WTC11 (cell line): ENCODE measurements around the gene NEB. TPM values are rescaled to one million over a fixed set of nuclear protein-coding genes. Genes with fewer than 3 reads are reported as not detected.

Experiments used
- ATAC-seq: fragments of 200-7000 bp; cut with Tn5 transposase; 2 replicates; pipeline ENCODE4 v1.10.0; 2021; ENCODE audit warnings: mild to moderate bottlenecking, moderate library complexity
- CTCF ChIA-PET: fragments of 300-600 bp; sonication (Branson Sonifier 250); formaldehyde crosslinking; loops from one replicate; lab custom pipeline; 2021; ENCODE audit warnings: antibody characterized with exemption; lab: Charles Lee
- POLR2A ChIA-PET: fragments of 350-600 bp; sonication (Branson Sonifier 250); formaldehyde crosslinking; loops from one replicate; lab custom pipeline; 2021; ENCODE audit warnings: antibody characterized with exemption; lab: Charles Lee
- DNase-seq: peaks from one replicate; pipeline ENCODE4 v3.0.0; 2021; ENCODE audit warnings: low spot score
- H3K27ac Mint-ChIP-seq: 2 replicates; pipeline ENCODE4 v1.8.0; 2021; ENCODE audit warnings: mixed read lengths
- H3K27me3 Mint-ChIP-seq: 2 replicates; pipeline ENCODE4 v1.8.0; 2021; ENCODE audit warnings: low read depth, mild to moderate bottlenecking, moderate library complexity, mixed read lengths
- H3K36me3 Mint-ChIP-seq: 2 replicates; pipeline ENCODE4 v1.8.0; 2021; ENCODE audit warnings: mixed read lengths
- H3K4me1 Mint-ChIP-seq: 2 replicates; pipeline ENCODE4 v1.8.0; 2022; ENCODE audit warnings: mixed read lengths
- H3K4me3 Mint-ChIP-seq: 2 replicates; pipeline ENCODE4 v1.8.0; 2021; ENCODE audit warnings: mild to moderate bottlenecking, moderate library complexity, mixed read lengths
- H3K9me3 Mint-ChIP-seq: 2 replicates; pipeline ENCODE4 v1.8.0; 2021; ENCODE audit warnings: mixed read lengths
- ATF1 ChIP-seq: sonication (generic); formaldehyde crosslinking; IDR thresholded peaks from 2 replicates; pipeline ENCODE4 v1.8.1; 2023; ENCODE audit warnings: mild to moderate bottlenecking, moderate library complexity, missing genetic modification reagents
- ATF2 ChIP-seq: sonication (generic); formaldehyde crosslinking; IDR thresholded peaks from 2 replicates; pipeline ENCODE4 v1.8.1; 2022; ENCODE audit warnings: low read depth, missing genetic modification reagents, borderline replicate concordance
- ERG ChIP-seq: fragments of 250-450 bp; sonication (Bioruptor Pico); IDR thresholded peaks from 2 replicates; pipeline ENCODE4 v1.8.0; 2021; ENCODE audit warnings: mild to moderate bottlenecking
- ESRRA ChIP-seq: sonication (generic); formaldehyde crosslinking; IDR thresholded peaks from 2 replicates; pipeline ENCODE4 v1.8.1; 2022; ENCODE audit warnings: mild to moderate bottlenecking, missing genetic modification reagents, borderline replicate concordance
- FOXP4 ChIP-seq: sonication (generic); formaldehyde crosslinking; IDR thresholded peaks from 2 replicates; pipeline ENCODE4 v1.8.0; 2022; ENCODE audit warnings: mild to moderate bottlenecking, missing genetic modification reagents
- GRHL2 ChIP-seq: fragments of 250-450 bp; sonication (Bioruptor Pico); IDR thresholded peaks from 2 replicates; pipeline ENCODE4 v1.8.0; 2022; ENCODE audit warnings: mild to moderate bottlenecking, moderate library complexity; ENCODE audit not compliant: insufficient replicate concordance, severe bottlenecking
- IRF1 ChIP-seq: sonication (generic); formaldehyde crosslinking; IDR thresholded peaks from 2 replicates; pipeline ENCODE4 v1.8.0; 2023; ENCODE audit warnings: missing genetic modification reagents
- NFATC4 ChIP-seq: fragments of 250-450 bp; sonication (Bioruptor Pico); IDR thresholded peaks from 2 replicates; pipeline ENCODE4 v1.9.0; 2021; ENCODE audit warnings: mild to moderate bottlenecking
- PRRX2 ChIP-seq: fragments of 250-450 bp; sonication (Bioruptor Pico); IDR thresholded peaks from 2 replicates; pipeline ENCODE4 v1.8.0; 2021; ENCODE audit warnings: mild to moderate bottlenecking
- SMAD3 ChIP-seq: sonication (generic); formaldehyde crosslinking; IDR thresholded peaks from 2 replicates; pipeline ENCODE4 v1.8.0; 2022; ENCODE audit warnings: missing genetic modification reagents, mild to moderate bottlenecking, borderline replicate concordance
- STAT6 ChIP-seq: sonication (generic); formaldehyde crosslinking; conservative IDR thresholded peaks from 2 replicates; pipeline ENCODE4 v1.8.1; 2023; ENCODE audit warnings: mild to moderate bottlenecking, low read depth, missing genetic modification reagents, moderate library complexity
- TEAD4 ChIP-seq: sonication (generic); formaldehyde crosslinking; IDR thresholded peaks from 2 replicates; pipeline ENCODE4 v1.8.0; 2022; ENCODE audit warnings: mild to moderate bottlenecking, missing genetic modification reagents
- ZNF121 ChIP-seq: sonication (generic); formaldehyde crosslinking; IDR thresholded peaks from 2 replicates; pipeline ENCODE4 v1.8.0; 2023; ENCODE audit warnings: missing genetic modification reagents
- ZNF317 ChIP-seq: sonication (generic); formaldehyde crosslinking; IDR thresholded peaks from 2 replicates; pipeline ENCODE4 v1.8.1; 2023; ENCODE audit warnings: low read depth, mild to moderate bottlenecking, moderate library complexity, missing genetic modification reagents, borderline replicate concordance
- ZNF416 ChIP-seq: fragments of 250-450 bp; sonication (Bioruptor Pico); IDR thresholded peaks from 2 replicates; pipeline ENCODE4 v1.9.0; 2021; ENCODE audit warnings: mild to moderate bottlenecking, inconsistent platforms
- ZNF423 ChIP-seq: fragments of 250-450 bp; sonication (Bioruptor Pico); IDR thresholded peaks from 2 replicates; pipeline ENCODE4 v2.1.2; 2022; ENCODE audit warnings: mild to moderate bottlenecking, moderate library complexity
- ZSCAN18 ChIP-seq: fragments of 250-450 bp; sonication (Bioruptor Pico); IDR thresholded peaks from 2 replicates; pipeline ENCODE4 v2.1.2; 2022; ENCODE audit warnings: mild to moderate bottlenecking, moderate library complexity
- total RNA-seq: library from RNA; stranded (reverse); gene quantifications from 3 replicates; pipeline ENCODE4 v1.2.3, GENCODE V29; 2021

NEB gene
- total RNA-seq, 1 experiment from 2014 or later = 1.9 TPM

GRCh38 chr2:151716721-151717120, 17.6 kb downstream of the NEB start:
- CTCF ChIA-PET = interaction anchor here (2.0 kb wide), 1 partner anchor 12 kb away, joined by 7 read pairs; no protein-coding TSS in a partner anchor
- no peaks in the 10 kb centered on the region for H3K36me3 Mint-ChIP-seq

GRCh38 chr2:151713291-151713903, 20.9 kb downstream of the NEB start:
- TF ChIP-seq ATF2 (CRISPR knock-in tag) (no peak), ERG (CRISPR knock-in tag) (no peak), ZNF416 (CRISPR knock-in tag) (no peak), ZNF317 (CRISPR knock-in tag) (no peak), ZSCAN18 (no peak)
- TF ChIP-seq, all 79 proteins: peak for 0
- ATAC-seq (no peak), DNase-seq (no peak)
- 0 out of 2 replicates have a peak, but pooled peaks cover 3% of the 10 kb centered on the region for H3K9me3 Mint-ChIP-seq
- no peaks in the 10 kb centered on the region for H3K27me3 Mint-ChIP-seq
- H3K27ac Mint-ChIP-seq = no peak overlapping the region
- peaks cover 5% of the 10 kb centered on the region; the same call in 1 of the 2 replicates for H3K4me1 Mint-ChIP-seq
- H3K4me3 Mint-ChIP-seq = no peak overlapping the region
- H3K36me3 Mint-ChIP-seq = no peaks in the 10 kb centered on the region
- ChIA-PET POLR2A (no interaction called here), CTCF (no interaction called here)

More at GRCh38 chr2:151716721-151717120, 17.6 kb downstream of the NEB start:
- no peak for TF ChIP-seq SMAD3 (CRISPR knock-in tag)
- no peak for TF ChIP-seq STAT6 (CRISPR knock-in tag)
- TF ChIP-seq PRRX2 (CRISPR knock-in tag) = no peak
- TF ChIP-seq NFATC4 = no peak
- no peak for TF ChIP-seq ATF1 (CRISPR knock-in tag)
- no peak for TF ChIP-seq ZNF121 (CRISPR knock-in tag)
- TF ChIP-seq IRF1 (CRISPR knock-in tag) = no peak
- no peak for TF ChIP-seq FOXP4 (CRISPR knock-in tag)
- no peak for TF ChIP-seq GRHL2
- TF ChIP-seq TEAD4 (CRISPR knock-in tag) = no peak
- TF ChIP-seq ZNF423 (CRISPR knock-in tag) = no peak
- TF ChIP-seq ESRRA (CRISPR knock-in tag) = no peak
- TF ChIP-seq, all 79 proteins: peak for 0
- Mint-ChIP-seq H3K27me3 (no peaks in the 10 kb centered on the region), H3K9me3 (peaks cover 11% of the 10 kb centered on the region; the same call in 1 of the 2 replicates), H3K4me1 (no peaks in the 10 kb centered on the region), H3K4me3 (no peak overlapping the region), H3K27ac (no peak overlapping the region)
- DNase-seq (no peak), ATAC-seq (no peak)
- POLR2A ChIA-PET = no interaction called here
